IPS DF 6.9 (cell line): ENCODE results near the gene SGMS1.

Experiments
- DNase-seq: peaks from one replicate; pipeline ENCODE4 v3.0.0-alpha.2; 2013; ENCODE audit warnings: low read depth, low spot score
- H3K27ac ChIP-seq: one replicate; pipeline ENCODE4 v1.5.1; 2013; ENCODE audit warnings: low read length, control low read depth
- H3K27me3 ChIP-seq: 2 replicates; pipeline ENCODE4 v1.6.1; 2013; ENCODE audit warnings: mild to moderate bottlenecking, low read length; ENCODE audit not compliant: control insufficient read depth, insufficient read depth
- H3K36me3 ChIP-seq: 2 replicates; pipeline ENCODE4 v1.6.1; 2013; ENCODE audit warnings: low read length; ENCODE audit not compliant: control insufficient read depth, insufficient read depth
- H3K4me1 ChIP-seq: 2 replicates; pipeline ENCODE4 v1.6.1; 2013; ENCODE audit warnings: low read length; ENCODE audit not compliant: control insufficient read depth, insufficient read depth
- H3K4me3 ChIP-seq: 2 replicates; pipeline ENCODE4 v1.5.1; 2013; ENCODE audit warnings: mild to moderate bottlenecking, low read length
- H3K9me3 ChIP-seq: 2 replicates; pipeline ENCODE4 v1.6.1; 2013; ENCODE audit warnings: low read length, inconsistent platforms; ENCODE audit not compliant: control insufficient read depth, insufficient read depth
- WGBS: extraction: QIAGEN DNeasy Blood & Tissue Kit; methylation state at CpG from one replicate; pipeline ENCODE4 v1.1.7; 2013; ENCODE audit warnings: mixed read lengths, missing lambda C conversion rate; ENCODE audit not compliant: insufficient read length, insufficient coverage; 5-methylcytosine and 5-hydroxymethylcytosine counted together

SGMS1 gene

DNA sequence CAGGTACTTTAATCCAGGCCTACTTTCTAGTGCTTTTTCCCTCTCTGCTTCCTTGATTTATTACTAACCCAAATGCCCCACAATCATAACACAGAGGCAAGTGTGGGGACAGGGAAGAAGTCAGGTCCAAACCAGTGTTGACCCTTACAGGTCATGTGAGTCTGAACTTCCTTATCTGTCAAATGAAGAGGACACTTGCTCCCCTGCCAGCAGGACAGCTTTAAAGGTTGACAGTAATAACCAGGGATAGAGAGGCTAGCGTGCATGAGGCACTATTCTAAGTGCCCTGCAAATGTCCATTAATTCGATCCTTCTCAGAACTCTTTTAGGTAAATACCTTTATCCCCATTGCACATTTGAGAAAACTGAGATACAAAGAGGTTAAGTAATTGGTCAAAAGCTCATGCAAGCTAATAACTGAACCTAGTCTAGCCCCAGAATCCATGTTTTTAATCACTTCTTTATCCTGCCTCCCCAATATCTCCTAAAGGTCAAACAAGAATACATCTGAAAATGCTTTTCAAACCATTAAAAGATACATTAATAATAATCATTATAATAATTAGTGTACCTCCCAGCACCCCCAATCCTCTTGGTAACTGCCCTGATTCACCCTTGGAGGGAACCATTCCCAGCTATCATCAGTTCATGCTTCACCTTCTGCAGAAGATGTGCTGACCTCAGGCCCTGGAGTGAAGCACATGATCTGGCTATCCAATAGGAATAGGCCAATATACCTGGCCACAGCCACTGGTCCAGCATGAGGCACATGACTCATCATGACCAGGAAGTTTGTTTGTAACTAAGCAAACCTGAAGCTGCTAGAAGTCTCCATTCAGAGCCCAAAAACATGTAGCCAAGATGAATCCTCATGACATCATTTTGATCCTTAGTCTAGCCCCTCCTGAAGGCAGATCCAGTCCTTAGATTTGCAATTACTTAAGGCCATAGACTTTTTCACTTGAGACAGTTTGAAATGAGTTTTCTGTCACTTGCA lies 40.7 kb downstream of the SGMS1 start:
- Histone ChIP-seq H3K4me3 (no peak overlapping the region), H3K4me1 (peaks cover 5% of the 10 kb centered on the region; the same call in 1 of the 2 replicates), H3K27me3 (no peaks in the 10 kb centered on the region; the same call in 1 of the 2 replicates), H3K27ac (no peak overlapping the region), H3K9me3 (no peaks in the 10 kb centered on the region), H3K36me3 (no peaks in the 10 kb centered on the region)
- WGBS, result no CpG with 5 or more reads among the region's 2 CpGs
- no peak for DNase-seq

DNA sequence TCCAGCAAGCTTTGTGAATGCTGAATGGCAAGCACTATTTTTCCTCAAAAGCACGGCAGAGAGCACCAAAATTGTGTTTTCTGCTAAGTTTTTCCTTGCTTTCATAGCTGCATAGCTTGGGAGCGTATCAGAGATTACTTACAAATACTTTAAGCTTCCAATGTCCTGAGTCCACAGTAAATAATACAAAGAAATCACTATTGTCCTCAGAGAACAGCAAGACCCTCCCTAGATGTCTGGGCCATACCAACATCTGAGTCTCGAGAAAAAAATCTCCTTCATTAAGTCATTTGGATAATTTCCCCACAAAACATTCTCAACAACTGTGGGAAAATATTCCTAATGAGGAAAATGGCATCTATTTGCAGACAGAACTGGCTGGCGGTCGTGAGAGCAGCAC lies 41.7 kb downstream of the SGMS1 start:
- Histone ChIP-seq H3K9me3 (no peaks in the 10 kb centered on the region), H3K36me3 (no peaks in the 10 kb centered on the region), H3K4me1 (peaks cover 5% of the 10 kb centered on the region; the same call in 1 of the 2 replicates), H3K27ac (no peak overlapping the region), H3K4me3 (no peak overlapping the region), H3K27me3 (no peaks in the 10 kb centered on the region; the same call in 1 of the 2 replicates)
- DNase-seq, result no peak
- WGBS, result no CpG with 5 or more reads among the region's 5 CpGs

GRCh38 chr10:50580262-50580891 lies 43.4 kb downstream of the SGMS1 start:
- 100% methylated on average over 1 of the region's 7 CpGs for WGBS
- H3K27ac ChIP-seq, result no peak overlapping the region
- peaks cover 7% of the 10 kb centered on the region; the same call in 1 of the 2 replicates for H3K4me1 ChIP-seq
- H3K9me3 ChIP-seq, result no peaks in the 10 kb centered on the region
- no peak for DNase-seq
- H3K4me3 ChIP-seq, result no peak overlapping the region
- no peaks in the 10 kb centered on the region for H3K36me3 ChIP-seq
- H3K27me3 ChIP-seq, result no peaks in the 10 kb centered on the region; the same call in 1 of the 2 replicates

DNA sequence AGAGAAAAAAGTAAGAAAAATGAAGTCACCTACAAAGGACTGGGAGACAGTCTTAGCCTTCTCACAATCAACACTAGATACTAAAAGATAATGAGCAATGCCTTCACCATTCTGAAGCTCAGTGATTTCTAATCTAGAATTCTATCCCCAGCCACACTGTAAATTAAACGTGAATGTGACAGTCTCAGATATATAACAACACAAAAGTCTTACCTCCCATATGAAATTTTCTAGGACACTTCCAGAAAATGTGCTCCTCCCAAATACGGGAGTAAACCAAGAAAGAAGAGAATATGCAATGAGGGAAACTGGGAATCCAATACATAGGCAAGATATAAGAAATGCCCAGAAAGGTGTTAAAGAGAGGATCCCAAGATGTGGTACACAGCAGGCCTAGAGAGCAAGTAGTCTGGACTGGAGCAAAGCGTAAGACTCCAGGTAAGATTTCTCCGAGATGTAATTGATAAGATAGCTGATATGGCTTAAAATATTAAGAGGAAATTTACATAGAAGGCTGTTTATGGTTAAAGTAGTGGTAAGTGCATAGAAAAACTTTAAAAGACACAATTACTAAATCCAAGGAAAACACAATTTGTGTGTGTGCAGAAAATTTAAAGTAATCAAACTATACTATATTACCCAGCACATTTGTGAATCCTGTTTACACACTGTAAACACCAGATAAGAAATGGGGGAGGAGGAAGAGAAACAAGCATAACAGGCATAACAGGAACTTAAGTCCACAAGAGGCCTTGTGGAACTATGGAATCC lies 44.1 kb downstream of the SGMS1 start:
- Histone ChIP-seq H3K9me3 (no peaks in the 10 kb centered on the region), H3K27me3 (no peaks in the 10 kb centered on the region; the same call in 1 of the 2 replicates), H3K4me1 (peaks cover 7% of the 10 kb centered on the region; the same call in 1 of the 2 replicates), H3K36me3 (no peaks in the 10 kb centered on the region), H3K4me3 (no peak overlapping the region), H3K27ac (no peak overlapping the region)
- no peak for DNase-seq
- no CpG with 5 or more reads among the region's 4 CpGs for WGBS

GRCh38 chr10:50578949-50579348 lies 44.8 kb downstream of the SGMS1 start:
- WGBS, result no CpG with 5 or more reads among the region's 2 CpGs
- Histone ChIP-seq H3K36me3 (no peaks in the 10 kb centered on the region), H3K4me3 (no peak overlapping the region), H3K9me3 (no peaks in the 10 kb centered on the region), H3K27me3 (no peaks in the 10 kb centered on the region; the same call in 1 of the 2 replicates), H3K4me1 (peaks cover 7% of the 10 kb centered on the region; the same call in 1 of the 2 replicates), H3K27ac (no peak overlapping the region)
- no peak for DNase-seq

GRCh38 chr10:50577681-50578350 lies 45.9 kb downstream of the SGMS1 start:
- H3K4me1 ChIP-seq, result peaks cover 7% of the 10 kb centered on the region; the same call in 1 of the 2 replicates
- no peak for DNase-seq
- H3K9me3 ChIP-seq, result no peaks in the 10 kb centered on the region
- no peaks in the 10 kb centered on the region; the same call in 1 of the 2 replicates for H3K27me3 ChIP-seq
- H3K36me3 ChIP-seq, result no peaks in the 10 kb centered on the region
- no peak overlapping the region for H3K27ac ChIP-seq
- no CpG with 5 or more reads among the region's 7 CpGs for WGBS
- H3K4me3 ChIP-seq, result no peak overlapping the region

DNA sequence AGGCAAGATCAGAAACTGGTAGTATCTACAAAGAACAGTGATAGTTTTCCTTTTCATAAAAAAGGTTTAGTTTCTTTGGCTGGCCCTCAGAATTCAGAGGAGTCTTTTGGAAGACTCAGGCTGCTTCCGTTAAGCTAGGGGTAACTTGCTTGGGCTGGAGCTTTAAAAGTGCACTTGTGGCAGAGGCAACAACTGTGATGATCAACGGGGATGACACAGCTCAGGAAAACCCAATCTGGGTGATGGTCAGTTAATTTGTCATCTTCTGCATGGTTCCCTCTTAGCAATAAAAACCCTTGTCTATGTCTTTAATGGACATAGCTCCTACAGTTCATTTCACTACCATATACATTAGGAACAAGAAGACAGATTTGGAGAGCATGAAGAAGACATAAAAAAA lies 46.7 kb downstream of the SGMS1 start:
- Histone ChIP-seq H3K4me3 (no peak overlapping the region), H3K27ac (no peak overlapping the region), H3K27me3 (no peaks in the 10 kb centered on the region; the same call in 1 of the 2 replicates), H3K4me1 (peaks cover 9% of the 10 kb centered on the region; the same call in 1 of the 2 replicates), H3K36me3 (no peaks in the 10 kb centered on the region), H3K9me3 (no peaks in the 10 kb centered on the region)
- WGBS, result no CpG with 5 or more reads among the region's 2 CpGs
- no peak for DNase-seq

GRCh38 chr10:50576245-50576815 lies 47.4 kb downstream of the SGMS1 start:
- Histone ChIP-seq H3K4me3 (no peak overlapping the region), H3K4me1 (peaks cover 9% of the 10 kb centered on the region; the same call in 1 of the 2 replicates), H3K9me3 (no peaks in the 10 kb centered on the region), H3K36me3 (no peaks in the 10 kb centered on the region), H3K27me3 (no peaks in the 10 kb centered on the region), H3K27ac (no peak overlapping the region)
- DNase-seq, result no peak
- WGBS, result no CpG with 5 or more reads among the region's 4 CpGs

DNA sequence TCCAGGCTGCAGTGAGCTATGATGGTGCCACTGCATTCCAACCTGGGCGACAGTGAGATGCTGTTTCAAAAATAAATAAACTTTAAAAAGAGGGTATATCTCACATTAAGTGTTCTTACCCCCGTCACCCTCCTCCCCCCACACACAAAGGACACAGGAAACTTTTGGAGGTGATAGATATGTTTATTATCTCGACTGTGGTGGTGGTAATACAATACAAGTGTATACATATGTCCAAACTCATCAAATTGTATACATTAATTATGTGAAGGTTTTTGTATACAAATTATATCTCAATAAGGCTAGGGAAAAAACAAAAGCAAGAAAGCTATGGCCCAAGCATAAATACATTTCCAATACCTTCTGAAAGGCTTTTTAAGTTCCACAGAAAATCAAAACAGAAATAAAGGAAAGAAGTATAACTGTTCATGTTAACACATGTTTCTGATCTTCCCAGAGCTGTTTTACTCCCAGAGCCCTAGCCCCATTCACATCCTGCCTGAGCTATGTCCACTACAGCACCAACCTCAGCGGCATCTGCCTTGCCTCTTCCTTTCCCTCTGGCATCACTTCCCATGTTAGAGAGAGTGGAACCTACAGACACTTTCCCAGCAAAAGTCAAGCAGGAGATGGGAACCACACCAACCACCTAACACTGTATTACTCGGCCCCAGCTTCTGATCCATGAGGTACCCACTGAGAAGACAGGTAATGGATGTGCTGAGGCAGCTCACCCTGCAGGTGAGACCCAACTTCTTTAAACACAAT lies 48.1 kb downstream of the SGMS1 start:
- WGBS, result no CpG with 5 or more reads among the region's 5 CpGs
- H3K9me3 ChIP-seq, result no peaks in the 10 kb centered on the region
- no peaks in the 10 kb centered on the region for H3K36me3 ChIP-seq
- H3K27ac ChIP-seq, result no peak overlapping the region
- no peak for DNase-seq
- H3K27me3 ChIP-seq, result no peaks in the 10 kb centered on the region
- H3K4me3 ChIP-seq, result no peak overlapping the region
- peaks cover 7% of the 10 kb centered on the region; the same call in 1 of the 2 replicates for H3K4me1 ChIP-seq
